Gastroesophageal sphincter (tissue), 3 donors: ENCODE data around the gene UBXN6.

ENCODE experiments used
- CTCF ChIP-seq, 4 experiments: fragments of 200-600 bp in 2 of 4; fragments of 450-650 bp in 2 of 4; sonication (generic) in 1 of 4; IDR thresholded peaks; one replicate each; pipeline ENCODE4 v1.5.1; 2017 to 2019; ENCODE audit warnings: antibody characterized with exemption in 4 of 4, mild to moderate bottlenecking in 2 of 4, moderate library complexity in 2 of 4
- POLR2A ChIP-seq, 2 donors: fragments of 450-650 bp; IDR thresholded peaks; one replicate each; pipeline ENCODE4 v1.6.1; 2017; ENCODE audit warnings: antibody characterized with exemption in 2 of 2, mild to moderate bottlenecking in 2 of 2, moderate library complexity in 1 of 2
- POLR2AphosphoS5 ChIP-seq: sonication (generic); formaldehyde crosslinking; IDR thresholded peaks from one replicate; pipeline ENCODE4 v1.6.1; 2017; ENCODE audit warnings: antibody characterized with exemption

- TF ChIP-seq CTCF (IDR thresholded peaks at IDR 0.05) (no peak), POLR2AphosphoS5 (no peak), POLR2A (IDR thresholded peaks at IDR 0.05) (no peak)
These were observed 27.8 kb downstream of the UBXN6 start for GRCh38 chr19:4429771-4430171.
